GM18873 (cell line): ENCODE measurements around the gene NFAT5.
"Not testable (repeated sequence)": the region's sequence is repeated elsewhere in the genome, so short reads cannot be mapped to it uniquely, and the experiment has no call there.

ENCODE experiments used
- ATAC-seq: cut with Tn5 transposase; IDR thresholded peaks from one replicate; pipeline ENCODE4 v1.9.1; 2021; ENCODE audit warnings: mild to moderate bottlenecking, moderate library complexity, moderate number of reproducible peaks; ENCODE audit not compliant: unreplicated experiment, low FRiP score

NFAT5 gene

DNA sequence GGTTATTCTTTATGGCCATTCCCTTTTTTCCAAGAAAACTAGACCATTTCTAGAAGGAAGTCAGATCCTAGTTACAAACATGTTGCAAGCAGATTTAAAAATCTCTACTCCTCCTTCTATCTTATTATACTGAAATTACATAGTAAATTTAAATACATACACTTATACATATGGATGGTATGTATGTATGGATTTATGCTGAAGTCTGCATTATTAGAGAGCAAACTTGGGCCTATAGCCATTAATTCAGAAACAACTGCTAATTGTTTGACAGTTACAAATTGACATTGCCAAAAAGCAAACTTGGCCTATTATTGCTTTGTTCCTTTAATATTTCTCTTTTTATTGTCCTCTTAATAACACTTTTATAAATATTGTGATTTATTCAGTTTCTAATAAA is 67.1 kb downstream of the NFAT5 start:
- no peak for ATAC-seq

DNA sequence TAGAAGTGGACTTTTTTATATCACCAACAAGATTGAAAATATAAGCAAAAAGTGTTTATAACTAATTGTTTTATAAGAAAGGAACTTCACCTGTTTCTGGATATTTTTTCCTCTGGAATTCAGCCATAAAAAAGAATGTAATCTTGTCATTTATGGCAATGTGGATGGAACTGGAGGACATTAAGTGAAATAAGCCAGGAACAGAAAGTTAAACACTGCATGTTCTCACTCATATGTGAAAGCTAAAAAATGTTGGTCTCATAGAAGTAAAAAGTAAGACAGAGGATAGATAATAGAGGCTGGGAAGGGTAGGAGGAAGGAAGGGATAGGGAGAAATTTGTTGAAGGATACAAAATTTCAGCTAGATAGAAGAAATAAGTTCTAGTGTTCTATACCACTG is 67.6 kb downstream of the NFAT5 start:
- ATAC-seq, result no peak

DNA sequence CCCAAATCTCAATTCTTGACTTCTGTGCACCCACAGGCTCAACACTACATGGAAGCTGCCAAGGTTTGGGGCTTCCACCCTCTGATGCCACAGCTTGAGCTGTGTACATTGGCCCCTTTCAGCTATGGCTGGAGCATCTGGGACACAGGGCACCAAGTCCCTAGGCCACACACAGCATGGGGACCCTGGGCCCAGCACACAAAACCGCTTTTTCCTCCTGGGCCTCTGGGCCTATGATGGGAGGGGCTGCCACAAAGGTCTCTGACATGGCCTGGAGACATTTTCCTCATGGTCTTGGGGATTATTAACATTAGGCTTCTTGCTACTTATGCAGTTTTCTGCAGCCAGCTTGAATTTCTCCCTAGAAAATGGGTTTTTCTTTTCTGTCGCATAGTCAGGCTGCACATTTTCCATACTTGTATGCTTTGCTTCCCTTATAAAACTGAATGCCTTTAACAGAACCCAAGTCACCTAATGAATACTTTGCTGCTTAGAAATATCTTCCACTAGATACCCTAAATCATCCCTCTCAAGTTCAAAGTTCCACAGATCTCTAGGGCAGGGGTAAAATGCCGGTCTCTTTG is 70.9 kb downstream of the NFAT5 start:
- not testable (repeated sequence) for ATAC-seq

DNA sequence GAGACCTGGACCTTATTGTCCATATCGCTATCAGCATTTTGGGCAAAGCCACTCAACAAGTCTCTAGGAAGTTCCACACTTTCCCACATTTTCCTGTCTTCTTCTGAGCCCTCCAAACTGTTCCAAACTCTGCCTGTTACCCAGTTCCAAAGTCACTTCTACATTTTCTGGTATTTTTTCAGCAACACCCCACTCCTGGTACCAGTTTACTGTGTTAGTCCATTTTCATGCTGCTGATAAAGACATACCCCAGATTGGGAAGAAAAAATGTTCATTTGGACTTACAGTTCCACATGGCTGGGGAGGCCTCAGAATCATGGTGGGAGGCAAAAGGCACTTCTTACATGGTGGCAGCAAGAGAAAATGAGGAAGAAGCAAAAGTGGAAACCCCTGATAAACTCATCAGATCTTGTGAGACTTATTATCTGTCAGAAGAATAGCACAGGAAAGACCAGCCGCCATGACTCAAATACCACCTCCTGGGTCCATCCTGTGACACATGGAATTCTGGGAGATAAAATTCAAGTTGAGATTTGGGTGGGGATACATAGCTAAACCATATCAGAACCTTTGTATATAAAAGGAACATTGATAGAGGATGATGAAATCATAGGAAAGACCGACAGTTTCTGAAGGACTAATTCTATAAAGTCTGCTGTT is 71.6 kb downstream of the NFAT5 start:
- not testable (repeated sequence) for ATAC-seq

DNA sequence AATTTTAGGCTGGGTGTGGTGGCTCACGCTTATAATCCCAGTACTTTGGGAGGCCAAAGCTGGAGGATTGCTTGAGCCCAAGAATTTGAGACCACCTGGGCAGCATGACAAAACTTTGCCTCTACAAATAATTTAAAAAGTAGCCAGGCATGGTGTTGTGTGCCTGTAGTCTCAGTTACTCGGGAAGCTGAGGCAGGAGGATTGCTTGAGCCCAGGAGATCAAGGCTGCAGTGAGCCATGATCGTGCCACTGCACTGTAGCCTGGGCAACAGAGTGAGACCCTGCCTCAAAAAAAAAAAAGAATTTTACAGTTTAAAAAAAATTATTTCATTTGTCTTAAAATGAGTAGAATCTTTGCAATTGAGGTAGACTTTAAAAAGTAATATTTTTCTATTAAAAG is 78.2 kb downstream of the NFAT5 start:
- ATAC-seq, result not testable (repeated sequence)

DNA sequence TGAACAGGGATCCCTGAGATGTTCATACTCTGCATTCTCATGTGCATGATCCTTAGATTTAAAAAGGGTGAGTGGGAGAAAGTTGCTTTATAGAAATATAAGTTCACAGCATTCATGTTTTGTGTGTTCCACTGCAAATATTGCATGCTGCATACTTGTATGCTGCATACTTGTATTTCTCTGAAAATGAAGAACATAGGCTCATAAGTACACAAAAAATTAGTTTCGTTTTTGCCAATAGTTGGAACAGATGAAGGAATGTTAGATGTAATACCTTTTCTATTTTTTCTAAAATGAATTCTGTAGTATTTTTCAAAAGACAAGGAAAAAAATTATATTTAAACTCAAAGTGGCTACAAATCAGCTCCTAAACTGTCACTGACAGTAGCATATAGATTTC is 79.0 kb downstream of the NFAT5 start:
- no peak for ATAC-seq

DNA sequence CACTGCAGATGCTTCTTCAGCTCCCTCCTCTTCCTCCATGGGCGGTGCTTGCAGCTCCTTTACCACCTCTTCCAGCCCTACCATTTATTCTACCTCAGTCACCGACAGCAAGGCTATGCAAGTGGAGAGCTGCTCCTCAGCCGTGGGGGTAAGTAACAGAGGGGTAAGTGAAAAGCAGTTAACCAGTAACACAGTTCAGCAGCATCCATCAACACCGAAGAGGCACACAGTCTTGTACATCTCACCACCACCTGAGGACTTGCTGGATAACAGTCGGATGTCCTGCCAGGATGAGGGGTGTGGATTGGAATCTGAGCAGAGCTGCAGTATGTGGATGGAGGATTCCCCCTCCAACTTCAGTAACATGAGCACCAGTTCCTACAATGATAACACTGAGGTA is 81.3 kb downstream of the NFAT5 start:
- no peak for ATAC-seq

DNA sequence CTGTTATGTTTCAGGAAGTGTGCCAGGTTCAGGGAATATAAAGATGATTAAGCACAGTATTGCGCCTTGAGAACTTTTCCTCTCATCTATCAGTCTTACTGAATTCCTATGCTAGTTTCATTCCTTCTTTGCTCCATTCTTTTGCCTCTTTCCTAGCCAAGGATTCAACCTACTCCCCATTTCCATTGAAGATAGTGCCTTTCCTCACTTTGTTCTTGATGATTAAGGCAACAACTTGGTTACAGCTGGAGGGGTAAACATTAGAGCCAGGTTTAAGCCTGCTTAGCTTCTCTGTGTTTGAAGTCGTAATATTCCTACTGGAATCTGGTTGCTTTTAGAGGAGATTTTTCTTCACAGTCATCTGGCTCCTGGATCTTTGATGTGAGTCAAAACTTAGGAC is 85.5 kb downstream of the NFAT5 start:
- ATAC-seq, result no peak

DNA sequence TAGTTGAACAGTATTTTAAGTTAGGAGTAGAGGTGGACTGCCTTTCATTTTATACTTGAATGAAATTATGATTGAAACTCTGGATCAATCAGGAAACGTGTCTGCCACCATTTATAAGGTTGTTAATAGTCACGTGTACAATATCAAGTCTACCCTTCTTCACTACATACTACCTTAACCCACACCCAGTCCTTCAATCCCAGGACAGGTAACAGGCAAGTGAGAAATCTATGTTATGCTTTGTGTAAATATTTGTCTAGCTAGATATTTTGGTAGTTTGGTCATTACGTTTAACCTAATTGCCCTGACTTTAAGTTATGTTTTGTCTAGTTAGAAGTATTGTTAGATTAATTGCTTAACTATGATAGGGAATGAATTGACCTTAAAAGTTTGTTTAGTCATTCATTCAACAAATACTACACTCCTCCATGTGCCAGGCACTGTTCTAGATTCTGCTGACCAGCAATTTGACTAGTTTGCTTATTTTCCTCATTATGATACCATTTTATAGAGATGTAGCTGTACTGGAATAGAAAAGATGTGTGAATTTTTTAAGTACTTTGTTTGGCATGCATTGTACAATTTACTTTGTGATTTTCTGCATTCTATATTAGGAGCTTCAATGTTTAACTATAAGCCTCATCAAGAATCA is 88.6 kb downstream of the NFAT5 start:
- no peak for ATAC-seq

DNA sequence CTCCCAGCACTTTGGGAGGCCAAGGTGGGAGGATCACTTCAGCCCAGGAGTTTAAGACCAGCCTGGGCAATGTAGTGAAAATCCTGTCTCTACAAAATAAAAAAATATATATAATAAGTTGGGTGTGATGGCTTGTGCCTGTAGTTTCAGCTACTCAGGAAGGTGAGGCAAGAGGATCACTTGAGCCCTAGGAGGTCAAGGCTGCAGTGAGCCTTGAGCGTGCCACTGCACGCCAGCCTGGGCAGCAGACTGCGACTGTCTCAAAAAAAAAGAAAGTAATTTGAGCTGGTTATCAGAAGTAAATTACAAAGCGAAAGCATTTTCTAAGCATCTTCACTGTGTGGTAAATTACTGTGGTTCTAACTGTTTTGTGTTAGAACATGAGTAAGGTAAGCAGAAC is 94.4 kb downstream of the NFAT5 start:
- ATAC-seq, result no peak

DNA sequence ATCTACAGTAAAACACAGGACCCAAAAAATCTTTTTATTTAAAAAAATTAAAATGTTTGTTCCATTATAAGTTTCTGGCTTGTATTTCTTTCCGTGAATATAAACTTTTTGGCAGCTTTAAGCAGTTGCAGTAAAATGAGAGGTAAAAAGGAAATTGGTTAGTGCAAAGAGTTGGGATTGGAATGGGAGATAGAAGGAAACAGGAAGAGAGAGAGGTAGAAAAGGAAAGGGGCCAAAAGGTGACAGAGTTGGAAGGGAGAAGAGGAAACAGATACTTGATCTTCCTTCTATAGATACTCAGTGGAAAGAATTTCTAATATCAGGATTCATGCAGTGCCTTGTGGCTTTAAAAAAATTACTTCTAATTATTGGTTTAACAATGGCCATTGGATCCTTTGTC is 97.1 kb downstream of the NFAT5 start:
- ATAC-seq, result no peak

DNA sequence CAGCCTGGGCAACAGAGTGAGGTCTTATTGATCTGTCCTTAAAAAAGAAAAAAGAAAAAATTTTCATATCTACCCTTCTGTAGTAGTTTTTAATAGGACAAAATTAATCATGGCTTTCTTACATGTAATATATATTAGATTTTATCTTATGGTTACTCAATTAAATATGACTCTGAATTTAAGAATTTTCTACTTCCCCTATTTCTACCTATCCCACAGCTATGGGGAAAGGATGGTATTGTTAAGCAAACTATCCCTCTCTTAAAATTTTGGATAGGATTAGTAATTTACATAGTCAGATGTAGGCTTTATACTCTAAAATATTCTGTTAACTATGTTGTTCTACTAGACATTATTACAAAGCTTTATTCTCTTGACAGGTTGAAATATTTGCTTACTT is 98.1 kb downstream of the NFAT5 start:
- no peak for ATAC-seq

DNA sequence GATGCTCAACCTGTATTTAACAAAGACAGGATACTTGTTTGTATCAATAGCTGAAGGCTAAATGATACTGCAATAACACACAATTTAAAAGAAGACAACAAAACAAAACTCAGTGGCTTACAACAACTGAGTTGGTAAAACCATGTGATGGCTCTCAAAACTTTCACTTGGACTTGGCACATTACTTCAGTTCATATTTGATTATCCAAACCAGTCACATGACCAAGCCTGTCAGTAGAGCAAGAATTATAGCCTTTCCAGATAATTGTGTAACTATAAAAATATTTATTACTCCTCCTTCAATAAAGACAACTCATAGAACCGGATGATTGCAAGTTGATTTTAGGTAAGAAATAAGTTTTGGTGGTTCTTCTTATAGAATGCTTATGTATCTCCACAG is 103.8 kb downstream of the NFAT5 start:
- ATAC-seq, result no peak

DNA sequence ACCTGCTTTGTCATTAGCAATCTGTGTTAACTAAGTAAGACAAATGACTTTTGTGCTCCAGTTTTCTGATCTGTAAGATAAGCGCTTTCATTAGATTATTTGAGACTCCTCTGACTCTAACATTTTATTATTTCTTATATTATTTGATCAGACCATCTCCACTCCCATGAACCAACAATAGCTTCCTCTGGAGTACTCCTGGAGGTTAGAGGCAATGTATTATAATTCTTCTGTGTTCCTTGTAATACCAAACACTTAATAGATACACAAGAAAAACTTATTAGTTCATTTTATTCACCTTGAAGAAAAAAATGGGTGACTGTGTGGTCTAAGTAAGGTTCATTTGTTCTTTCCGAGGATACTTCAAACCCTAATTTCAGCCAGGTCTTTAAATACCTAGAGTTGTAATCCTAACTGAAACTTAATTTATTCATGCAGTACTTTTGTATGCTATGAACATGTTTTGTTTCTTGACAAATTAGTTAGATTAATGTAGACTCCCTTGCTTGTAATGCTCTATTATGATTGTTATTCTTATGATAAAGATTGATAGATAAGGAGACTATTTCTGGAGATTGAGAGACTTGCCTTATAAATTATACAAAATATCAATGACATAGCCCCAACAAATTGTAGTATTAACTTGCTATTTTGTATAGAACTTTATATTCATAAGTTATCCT is 106.7 kb downstream of the NFAT5 start:
- no peak for ATAC-seq

DNA sequence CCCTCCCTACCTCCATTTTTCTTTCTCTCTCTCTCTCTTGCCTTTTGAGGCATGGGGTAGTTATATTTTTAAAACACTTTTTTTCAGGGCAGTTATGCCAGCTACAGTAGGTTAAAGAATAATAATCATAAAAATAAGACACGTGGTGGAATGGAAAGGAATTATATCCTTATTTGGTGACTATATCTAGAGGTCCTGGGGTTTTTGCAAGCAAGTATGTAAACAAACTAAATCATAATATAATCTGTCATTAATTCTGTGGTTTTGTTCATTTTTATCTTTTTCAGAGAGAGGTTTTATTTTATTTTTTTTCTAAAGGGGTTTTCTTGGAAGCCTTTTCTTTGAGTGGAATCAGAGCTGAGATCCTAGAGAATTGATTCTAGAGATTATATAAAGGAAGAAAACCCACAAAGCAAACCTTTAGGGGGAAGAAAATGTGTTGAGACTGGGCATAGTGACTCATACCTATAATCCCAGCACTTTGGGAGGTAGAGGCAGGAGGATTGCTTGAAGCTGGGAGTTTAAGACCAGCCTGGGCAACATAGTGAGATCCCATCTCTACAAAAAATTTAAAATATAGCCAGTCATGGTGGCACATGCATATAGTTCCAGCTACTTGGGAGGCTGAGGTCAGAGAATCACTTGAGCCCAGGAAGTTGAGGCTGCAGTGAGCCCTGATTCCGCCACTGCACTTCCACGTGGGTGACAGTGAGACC is 107.4 kb downstream of the NFAT5 start:
- ATAC-seq, result no peak

DNA sequence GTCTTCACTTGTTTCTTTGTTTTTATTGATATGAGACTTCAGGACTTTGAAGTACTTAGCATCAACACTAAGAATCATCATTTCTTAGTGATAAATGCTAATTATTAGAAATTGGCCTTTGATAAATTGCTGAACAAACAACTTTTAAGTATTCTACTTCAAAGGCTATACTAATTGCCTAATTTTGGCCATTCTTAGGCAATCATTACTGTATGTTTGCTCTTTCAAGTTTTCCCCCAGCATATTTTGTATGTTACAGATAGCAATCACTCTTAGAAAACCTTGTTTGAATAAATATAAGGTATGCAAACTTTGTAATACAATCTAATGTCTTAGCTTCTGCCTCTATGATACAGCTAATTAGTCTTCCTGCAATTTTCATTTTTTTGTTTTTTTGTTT is 114.6 kb downstream of the NFAT5 start:
- no peak for ATAC-seq

DNA sequence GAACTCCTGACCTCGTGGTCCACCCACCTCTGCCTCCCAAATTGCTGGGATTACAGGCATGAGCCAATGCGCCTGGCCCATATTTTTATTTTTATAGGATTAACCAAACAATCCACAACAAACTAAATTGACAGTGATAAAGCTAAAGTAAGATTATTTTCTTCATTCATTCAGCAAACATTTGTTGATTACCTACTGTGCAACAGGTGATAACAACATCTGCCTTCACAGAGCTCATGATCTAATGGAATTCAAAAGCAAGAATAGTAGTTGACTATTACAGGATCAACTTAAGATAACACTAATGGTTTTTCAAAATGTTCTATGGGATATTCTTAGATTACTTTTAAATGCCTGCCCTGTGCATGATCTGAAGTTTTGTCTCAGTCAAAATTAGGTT is 122.8 kb downstream of the NFAT5 start:
- no peak for ATAC-seq

DNA sequence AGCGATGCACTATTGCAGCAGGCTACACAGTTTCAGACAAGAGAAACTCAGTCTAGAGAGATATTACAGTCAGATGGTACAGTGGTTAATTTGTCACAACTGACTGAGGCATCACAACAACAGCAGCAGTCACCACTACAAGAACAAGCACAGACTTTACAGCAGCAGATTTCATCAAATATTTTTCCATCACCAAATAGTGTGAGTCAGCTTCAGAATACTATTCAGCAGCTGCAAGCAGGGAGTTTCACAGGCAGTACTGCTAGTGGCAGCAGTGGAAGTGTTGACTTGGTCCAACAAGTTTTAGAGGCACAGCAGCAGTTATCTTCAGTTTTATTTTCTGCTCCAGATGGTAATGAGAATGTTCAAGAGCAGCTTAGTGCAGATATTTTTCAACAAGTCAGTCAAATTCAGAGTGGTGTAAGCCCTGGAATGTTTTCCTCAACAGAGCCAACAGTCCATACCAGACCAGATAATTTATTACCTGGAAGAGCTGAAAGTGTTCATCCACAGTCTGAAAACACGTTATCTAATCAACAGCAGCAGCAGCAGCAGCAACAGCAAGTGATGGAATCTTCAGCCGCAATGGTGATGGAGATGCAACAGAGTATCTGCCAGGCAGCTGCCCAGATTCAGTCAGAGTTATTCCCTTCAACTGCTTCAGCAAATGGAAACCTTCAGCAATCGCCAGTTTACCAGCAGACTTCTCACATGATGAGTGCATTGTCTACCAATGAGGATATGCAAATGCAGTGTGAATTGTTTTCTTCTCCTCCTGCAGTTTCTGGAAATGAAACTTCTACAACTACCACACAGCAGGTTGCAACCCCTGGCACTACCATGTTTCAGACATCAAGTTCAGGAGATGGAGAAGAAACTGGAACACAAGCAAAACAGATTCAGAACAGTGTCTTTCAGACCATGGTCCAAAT is 126.5 kb downstream of the NFAT5 start:
- no peak for ATAC-seq

DNA sequence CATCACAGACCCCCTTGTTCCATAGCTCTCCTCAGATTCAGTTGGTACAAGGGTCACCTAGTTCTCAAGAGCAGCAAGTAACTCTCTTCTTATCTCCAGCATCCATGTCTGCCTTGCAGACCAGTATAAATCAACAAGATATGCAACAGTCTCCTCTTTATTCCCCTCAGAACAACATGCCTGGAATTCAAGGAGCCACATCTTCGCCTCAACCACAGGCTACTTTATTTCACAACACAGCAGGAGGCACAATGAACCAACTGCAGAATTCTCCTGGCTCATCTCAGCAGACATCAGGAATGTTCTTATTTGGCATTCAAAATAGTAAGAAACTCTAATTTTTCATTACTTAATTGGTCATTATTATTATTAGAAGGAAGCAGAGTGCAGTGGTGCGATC is 128.2 kb downstream of the NFAT5 start:
- ATAC-seq, result no peak

DNA sequence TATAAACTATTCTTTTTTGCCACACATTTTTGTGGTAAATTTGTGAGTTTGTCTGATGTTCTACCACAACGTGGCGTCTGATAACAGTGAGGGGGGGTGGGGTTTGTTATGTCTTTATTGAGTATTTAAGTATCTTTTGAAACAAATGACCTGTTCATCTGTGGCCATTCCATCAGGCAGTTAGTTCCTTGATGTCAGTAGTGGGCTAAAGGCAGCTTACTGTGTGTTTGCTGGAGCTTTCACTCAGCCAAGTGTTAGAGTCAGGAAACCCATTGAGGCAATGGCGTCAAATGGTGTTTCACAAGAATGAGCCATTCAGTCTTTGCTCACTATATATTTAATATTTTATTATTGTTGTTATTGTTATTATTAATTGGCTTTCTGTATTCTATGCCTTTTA is 132.6 kb downstream of the NFAT5 start:
- ATAC-seq, result no peak
